NCI-H1436 (cell line): ENCODE data around the gene KLHL36.

Experiments used
- DNase-seq: peaks from one replicate; lab custom pipeline; 2025; lab: John Stamatoyannopoulos, UW

Gene KLHL36

DNA sequence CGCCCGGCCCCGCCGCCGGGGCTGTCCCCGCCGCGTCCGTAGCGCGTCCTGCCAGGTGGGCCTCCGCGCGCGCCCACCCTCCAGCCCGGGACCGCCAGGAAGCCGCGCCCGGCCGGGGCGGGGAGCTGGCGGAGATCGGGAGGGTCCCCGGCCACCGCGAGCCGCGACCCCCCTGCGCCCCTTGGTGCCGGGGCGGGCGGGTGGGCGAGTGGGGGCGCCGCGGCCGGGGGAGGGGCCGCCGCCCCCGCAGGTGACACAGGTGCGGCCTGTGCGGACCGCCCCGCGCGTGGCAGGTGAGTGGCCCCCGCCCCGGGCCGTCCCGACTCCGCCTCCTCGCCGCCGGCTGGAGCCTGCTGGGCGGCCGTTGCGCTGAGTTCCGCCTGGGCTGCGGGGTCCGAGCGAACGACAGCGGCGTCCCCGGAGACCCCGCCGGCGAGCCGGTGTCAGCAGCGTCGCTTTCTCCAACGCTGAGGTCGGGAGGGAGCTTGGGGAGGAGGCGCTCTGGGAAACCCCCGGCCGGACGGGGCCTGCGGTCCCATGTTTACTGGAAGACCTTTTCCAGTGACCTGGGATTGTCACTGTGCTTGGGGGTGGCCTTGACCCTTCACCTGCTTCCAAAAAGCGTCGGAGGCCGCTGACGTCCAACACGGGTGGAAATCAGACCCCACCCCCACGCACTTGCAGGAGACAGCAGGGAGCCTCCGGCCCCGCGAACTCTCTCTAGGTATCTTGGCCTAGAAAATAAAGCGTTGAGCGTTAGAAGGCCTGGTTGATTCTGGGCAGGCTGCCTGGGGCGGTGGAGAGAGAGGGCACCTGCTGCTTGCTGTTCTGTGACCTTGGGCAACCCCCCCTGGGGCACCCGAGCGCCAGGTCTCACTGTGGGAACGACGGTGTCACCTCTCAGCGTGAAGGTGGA lies 542 bp downstream of the KLHL36 start:
- DNase-seq, result no peak

DNA sequence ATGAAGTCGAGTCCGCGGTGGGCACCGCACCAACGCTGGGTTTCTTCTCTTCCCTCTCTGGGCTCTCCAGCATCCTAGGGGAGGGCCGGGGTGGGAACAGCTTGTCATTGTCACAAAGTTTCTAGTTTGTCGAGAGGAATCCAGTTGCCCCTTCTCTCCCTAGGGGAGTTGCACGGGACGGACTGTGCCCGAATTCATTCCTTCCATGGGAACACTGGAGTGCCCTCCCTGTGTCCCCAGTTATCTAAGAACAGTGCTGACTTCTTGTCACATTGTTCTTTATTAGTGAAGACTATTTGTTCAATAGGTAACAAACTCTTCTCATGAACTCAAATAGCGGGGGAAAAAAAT lies 1.2 kb downstream of the KLHL36 start:
- no peak for DNase-seq

DNA sequence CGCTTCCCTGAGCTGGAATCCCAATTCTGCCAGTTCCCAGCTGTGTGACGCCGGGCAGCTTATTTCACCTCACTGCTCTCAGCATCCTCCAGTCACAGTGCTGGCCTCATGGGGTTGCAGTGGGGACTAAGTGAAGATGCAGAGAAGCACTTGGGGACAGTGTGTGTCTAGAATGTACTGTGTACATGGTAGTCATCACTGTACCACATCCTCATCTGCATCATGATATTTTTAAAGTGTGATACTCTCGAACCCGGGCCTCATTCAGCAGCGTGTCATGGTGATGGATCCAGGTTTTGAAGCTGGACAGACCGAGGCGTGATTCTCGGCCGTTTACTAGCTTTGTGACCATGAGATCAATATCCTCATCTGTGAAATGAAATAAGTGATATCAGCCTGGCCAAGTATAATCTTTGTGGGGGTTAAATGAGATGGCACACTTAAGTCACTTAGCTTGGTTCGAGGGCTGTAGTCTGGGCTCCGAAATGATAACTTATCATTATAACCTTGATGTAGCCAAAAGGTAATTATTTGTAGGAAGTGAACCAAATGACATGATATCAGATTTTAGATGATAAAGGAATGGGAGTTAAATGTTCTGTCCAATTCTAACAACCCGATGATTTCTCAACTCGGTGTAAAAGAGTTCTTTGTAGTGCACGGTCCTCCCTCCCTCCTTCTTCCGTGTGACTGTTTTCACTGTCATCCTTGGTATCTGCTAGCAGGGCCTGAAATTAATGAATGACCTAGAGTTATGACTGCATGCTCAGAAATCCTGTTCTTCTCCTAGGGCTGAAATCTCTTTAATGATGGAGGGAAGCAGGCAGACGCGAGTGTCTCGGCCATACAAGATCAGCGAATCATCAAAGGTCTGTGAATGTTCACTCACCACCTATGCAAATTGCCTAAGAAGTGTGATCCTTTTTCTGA lies 2.0 kb downstream of the KLHL36 start:
- DNase-seq, result no peak

DNA sequence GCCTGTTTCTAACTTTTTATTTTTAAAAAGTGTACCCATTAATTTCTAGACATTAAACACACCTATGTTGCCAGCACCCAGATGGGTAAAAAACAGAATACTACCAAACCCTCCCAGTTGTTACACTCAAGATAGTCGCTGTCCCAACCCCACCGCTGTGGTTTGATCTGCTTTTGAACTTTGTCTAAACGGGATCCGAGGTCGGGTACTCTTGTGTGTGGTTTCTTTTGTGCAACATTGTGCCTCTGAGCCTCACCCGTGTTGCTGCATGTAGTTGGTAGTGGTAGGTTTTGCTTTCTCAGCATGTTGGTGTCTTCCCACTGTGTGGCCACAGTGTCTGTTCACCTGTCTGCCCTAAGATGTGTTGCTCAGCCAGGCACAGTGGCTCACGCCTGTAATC lies 4.3 kb downstream of the KLHL36 start:
- DNase-seq, result no peak

DNA sequence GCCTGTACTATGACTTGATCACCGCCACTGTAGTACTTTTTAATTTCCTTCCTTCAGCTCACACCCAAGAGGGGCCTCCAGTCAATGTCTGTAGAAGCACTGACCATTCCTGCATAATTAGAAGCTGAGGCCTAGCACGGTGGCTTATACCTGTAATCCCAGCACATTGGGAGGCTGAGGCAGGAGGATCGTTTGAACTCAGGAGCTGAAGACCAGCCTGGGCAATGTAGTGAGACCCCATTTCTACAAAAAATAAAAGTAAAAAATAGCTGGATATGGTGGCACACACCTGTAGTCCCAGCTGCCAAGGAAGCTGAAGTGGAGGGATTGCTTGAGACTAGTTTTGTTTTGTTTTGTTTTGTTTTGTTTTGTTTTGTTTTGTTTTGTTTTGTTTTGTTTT lies 5.9 kb downstream of the KLHL36 start:
- no peak for DNase-seq

DNA sequence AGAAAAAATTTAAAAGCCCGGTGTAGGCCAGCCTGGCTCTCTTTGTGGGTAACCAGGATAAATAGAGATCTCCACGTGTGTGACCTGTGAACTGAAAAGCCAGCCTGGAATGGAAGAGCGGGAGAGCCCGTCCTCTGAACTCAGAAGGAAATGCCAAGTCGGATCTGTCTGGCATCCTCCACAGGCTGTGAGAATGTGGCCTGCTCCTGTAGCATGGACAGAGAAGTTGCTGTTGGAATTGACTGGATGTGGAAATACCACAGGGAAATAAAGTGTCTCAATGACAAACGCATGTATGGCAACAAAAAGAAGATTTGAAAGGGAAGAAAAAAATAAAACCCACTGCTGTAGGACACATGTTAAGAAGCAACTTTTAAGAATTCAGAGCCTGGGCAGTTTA lies 6.7 kb downstream of the KLHL36 start:
- no peak for DNase-seq

DNA sequence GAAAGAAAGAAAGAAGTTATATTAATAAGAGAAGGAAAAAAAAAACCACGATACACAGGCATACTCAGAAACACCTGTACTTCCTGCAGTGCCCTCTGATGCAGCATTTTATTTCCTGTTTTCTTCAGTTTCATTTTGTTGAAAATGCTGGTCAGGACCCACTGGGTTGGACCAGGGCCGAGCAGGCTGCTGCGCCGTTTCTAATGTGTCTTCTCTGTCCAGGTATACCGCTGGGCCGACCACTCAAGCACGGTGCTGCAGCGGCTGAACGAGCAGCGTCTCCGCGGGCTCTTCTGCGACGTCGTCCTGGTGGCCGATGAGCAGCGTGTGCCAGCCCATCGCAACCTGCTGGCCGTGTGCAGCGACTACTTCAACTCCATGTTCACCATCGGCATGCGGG lies 8.3 kb downstream of the KLHL36 start:
- no peak for DNase-seq

DNA sequence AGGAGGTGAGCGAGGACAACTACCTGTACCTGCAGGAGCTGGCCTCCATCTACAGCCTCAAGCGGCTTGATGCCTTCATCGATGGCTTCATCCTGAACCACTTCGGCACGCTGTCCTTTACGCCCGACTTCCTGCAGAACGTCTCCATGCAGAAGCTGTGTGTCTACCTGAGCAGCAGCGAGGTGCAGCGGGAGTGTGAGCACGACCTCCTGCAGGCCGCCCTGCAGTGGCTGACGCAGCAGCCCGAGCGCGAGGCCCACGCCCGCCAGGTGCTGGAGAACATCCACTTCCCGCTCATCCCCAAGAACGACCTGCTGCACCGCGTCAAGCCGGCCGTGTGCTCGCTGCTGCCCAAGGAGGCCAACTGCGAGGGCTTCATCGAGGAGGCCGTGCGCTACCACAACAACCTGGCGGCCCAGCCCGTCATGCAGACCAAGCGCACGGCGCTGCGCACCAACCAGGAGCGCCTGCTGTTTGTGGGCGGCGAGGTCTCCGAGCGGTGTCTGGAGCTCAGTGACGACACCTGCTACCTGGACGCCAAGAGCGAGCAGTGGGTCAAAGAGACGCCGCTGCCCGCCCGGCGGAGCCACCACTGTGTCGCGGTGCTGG lies 9.0 kb downstream of the KLHL36 start:
- no peak for DNase-seq

DNA sequence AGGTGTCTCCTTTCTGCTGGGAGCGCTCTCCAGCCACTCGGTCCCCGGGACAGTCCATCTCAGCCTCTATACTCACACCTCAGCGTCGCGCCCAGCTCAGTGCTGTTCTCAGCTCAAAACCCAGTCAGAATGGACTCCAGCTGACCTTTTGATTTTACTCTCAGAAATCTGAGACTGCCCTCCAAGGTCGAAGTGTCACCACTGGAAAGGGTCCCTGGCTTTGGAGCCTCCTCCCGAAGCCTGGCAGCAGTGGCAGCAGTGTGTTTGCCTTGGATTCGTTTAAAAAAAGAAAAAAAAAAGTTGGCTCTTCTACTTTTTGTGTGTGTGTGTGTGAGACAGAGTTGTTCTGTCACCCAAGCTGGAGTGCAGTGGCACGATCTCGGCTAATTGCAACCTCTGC lies 10.4 kb downstream of the KLHL36 start:
- no peak for DNase-seq

DNA sequence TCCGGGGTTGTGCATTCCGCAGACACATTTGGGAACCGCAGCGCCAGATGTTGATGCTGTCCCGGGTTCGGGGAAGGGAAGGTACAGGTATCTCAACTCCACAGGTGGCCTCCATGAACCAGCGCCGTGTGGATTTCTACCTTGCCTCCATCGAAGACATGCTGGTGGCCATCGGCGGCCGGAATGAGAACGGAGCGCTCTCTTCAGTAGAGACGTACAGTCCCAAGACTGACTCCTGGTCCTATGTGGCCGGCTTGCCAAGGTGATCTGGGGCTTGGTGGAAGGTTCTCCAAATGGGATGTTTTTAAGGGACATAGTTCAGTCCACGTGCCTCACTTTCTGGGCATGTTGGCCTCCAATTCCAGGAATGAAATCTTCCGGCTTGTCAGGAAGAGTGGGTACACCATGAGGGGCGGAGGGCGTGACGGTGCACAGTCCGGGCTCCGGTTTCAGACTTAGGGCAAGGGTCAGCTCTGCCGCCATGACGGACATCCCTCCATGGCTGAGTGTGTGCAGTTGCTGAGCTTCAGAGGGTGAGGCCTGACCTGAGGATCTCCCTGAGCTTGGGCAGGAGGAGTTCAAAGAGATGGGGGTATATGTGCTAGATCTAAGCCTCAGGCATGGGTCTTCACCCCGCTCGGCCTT lies 11.5 kb downstream of the KLHL36 start:
- DNase-seq, result no peak

DNA sequence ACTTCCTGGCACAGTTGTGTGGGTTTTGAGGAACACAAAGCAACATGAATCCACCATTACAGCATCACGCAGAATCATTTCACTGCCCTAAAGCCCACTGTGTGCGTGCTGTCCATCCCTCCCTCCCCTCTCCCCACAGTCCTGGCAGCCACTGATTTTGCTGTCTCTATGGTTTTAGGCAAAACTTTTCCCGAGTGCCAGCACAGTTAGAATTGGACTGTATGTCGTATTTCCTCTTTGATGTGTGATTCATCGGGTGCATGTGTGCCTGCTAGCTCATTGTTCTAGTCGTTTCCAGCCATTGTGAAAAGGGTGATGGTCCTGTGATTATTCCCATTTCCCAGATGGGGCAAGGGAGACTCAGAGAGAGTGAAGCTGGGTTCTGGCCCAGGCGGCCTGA lies 12.7 kb downstream of the KLHL36 start:
- no peak for DNase-seq

DNA sequence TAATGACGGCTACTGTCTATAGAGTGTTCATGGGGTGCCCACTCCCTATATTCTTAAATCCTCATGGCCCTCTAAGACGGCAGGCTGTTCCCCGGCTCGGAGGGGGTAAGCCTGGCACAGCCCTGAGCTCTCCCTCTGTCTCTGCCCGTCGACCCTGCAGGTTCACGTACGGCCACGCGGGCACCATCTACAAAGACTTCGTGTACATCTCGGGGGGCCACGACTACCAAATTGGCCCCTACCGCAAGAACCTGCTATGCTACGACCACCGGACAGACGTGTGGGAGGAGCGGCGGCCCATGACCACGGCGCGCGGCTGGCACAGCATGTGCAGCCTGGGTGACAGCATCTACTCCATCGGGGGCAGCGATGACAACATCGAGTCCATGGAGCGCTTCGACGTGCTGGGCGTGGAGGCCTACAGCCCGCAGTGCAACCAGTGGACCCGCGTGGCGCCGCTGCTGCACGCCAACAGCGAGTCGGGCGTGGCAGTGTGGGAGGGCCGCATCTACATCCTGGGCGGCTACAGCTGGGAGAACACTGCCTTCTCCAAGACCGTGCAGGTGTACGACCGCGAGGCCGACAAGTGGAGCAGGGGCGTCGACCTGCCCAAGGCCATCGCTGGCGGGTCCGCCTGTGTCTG lies 13.2 kb downstream of the KLHL36 start:
- DNase-seq, result no peak

DNA sequence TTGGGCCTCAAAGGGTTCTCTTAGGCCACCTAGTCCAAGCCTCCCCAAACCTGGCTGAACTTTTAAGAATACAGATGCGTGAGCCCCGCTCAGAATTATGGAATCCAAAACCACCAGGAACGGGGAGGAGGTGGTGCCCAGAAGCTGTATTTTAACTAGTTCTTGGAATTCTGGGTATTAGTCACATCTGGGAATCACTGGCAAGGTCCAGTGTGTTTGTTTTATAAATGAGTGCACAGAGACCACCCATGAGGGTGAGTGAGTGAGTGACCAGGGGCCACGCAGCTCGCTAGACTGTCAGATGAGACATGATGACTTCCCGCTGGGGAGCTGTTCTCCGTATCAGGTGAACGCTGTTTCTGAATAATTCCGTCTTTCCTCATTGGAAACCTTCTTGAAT lies 14.2 kb downstream of the KLHL36 start:
- no peak for DNase-seq

DNA sequence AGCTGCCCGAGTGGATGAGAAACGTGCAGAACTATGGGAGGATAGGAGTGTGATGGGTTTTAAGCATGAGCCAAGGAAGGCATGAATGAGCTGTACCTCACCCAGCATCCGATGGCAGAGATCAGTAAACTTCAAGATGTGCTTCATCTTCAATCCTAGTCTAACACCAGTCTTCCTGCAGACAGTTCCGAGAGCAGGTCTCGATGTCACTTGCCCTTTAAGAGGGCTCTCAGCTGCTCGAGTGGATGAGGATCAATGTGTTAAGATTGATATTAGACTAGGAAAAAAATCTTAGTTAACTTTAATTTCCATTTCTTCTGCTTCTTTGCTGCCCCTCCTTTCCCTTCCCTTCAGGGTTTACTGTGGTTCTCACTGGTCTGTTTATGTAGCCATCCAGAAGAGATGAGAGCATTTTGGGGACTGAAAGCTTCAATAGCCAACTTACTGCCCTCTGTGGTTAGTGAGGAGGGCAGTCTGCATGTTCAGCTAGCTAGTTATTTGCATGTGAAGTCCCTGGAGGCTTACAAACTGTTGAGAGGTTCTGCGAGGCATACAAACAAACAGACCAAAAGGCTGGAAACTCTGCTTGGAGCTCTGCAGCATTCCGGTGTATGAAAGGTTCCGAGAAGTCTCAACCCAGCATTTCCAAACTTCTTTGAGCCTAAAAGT lies 15.3 kb downstream of the KLHL36 start:
- no peak for DNase-seq

DNA sequence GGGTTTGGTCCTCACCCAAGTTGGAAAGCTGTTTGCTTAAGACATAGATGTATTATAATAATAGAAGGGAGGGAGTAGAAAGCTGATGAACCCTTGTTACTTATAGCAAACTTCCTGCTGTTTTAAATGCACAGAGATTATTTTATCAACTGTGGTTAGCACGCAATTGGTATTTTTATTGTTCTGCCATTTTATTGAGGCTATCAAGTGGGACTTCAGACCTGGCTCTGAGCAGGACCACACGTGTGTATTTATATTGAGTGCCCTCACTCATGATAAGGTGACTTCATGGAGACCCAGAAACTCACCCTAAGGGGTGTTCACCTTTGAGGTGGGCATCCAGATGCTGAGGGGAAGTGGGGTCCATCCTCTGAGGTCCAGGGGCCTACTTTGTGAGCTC lies 17.0 kb downstream of the KLHL36 start:
- no peak for DNase-seq

DNA sequence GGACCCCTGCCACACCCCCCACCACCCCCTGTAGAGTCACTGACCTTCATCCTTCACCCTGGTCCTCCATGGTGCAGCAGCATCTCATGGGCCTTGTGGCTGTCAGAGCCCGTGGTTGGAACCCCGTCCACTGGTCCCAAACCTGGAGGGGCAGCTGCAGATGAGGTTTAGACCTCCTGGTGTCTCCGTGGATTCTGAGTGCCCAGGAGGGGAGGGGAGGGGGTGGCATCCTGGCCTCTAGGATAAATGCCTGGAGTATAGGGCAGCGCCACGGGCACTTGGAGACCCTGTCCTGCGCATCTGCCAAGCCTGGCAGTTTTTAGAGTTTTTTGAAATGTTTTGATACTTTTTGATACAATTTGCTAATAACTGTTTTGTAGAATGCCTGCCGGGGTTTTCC lies 17.5 kb downstream of the KLHL36 start:
- no peak for DNase-seq

DNA sequence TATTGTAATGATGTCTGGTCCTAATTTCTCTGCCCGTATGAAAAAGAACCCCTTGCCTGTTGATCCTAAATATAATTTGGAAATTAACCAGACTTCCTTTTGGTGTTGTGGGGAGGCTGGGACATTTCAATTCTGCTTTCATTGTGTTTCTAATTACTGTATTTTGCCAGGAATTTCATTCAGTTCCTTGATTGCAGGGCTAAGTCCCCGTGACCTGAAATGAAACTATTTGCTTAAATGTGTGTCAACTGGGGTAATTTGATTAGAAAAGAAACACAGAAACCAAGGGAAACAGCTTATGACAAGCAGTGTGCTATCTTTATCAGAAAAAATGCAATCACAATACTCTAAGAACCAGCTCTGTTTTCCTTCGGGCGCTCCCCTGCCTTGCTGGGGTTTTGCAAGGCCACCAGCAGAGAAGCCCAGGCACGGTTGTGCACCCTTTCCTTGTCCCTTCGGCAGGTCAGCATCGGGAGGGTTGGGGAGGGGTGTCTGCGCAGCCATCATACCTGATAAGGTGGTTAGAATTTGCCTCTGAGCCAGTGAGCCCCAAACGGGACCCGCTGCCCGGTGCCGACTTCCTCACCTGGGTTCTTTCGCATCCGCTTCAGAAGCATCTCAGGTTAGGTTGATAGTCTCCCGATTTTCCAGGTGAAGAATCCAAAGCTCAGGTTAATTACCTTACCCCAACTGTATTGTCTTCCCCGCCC lies 19.4 kb downstream of the KLHL36 start:
- DNase-seq, result no peak

DNA sequence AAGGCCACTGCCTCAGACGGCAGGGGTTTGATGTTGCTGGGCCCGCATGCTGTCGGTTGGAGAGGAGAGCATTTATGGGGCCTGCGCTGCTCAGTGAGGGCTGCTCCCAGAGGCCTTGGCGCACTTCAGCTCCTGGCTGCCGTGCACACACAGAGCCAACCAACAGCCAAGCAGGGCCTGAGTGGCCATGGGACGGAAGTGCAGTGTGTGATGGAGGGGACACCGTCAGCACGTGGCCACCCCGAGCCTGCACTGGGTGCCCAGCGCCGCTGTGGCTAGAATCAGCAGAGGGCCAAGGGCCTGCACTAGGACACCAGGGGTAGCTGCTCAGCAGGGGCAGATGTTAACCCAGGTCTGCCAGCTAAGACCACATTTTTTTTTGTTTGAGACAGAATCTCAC lies 21.8 kb downstream of the KLHL36 start:
- no peak for DNase-seq

DNA sequence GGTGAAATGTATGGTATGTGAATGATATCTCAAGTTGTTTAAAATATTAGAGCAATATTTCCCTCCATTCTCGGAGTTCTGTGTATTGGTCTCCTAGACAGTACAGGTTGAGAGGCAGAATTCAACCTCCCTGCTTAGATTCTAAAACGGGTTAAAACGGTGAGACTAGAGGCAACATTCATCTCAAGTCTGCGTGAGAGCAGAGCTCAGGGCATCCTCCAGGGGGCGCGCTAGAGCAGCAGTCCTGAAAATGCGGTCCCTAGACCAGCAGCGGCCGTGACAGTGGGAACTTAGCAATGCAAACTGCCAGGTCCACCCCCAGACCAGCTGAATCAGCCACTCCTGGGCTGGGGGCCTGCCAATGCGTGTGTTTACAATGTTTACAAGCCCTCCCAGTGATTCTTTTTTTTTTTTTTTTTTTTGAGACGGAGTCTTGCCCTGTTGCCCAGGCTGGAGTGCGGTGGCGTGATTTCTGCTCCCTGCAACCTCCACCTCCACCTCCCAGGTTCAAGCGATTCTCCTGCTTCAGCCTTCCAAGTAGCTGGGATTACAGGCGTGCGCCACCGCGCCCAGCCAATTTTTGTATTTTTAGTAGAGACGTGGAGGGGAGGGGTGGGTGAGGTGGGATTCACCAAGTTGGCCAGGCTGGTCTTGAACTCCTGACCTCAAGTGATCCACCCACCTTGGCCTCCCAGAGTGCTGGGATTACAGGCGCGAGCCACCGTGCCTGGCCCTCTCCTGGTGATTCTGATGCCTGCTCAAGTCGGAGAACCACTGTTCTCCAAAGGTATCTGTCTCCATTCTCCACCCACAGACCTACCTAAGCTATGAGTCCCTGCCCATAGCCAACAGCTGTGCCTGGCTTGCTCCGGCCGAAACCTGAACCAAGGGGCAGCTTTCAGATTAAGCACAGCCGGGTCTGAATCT lies 24.2 kb downstream of the KLHL36 start:
- peak; percentile 39 for DNase-seq

DNA sequence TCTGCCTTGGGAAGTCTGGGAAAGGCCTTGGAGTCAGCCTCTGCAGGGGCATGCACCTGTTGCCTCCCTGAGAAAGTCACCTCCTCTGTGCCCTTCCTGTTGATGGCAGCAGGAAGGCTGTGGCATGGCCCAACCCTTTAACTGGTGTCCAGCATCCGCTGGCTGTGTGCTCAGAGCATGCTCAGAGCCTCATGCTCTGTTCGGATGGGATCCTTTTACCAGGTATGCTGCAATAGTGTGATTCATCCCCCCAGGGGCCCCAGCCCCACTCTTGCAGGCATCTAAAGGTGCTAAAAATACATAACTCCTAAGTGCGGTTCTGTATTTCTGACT lies 24.9 kb downstream of the KLHL36 start:
- no peak for DNase-seq
